HepG2 (cell line): ENCODE results near the gene TBC1D4. TPM values are rescaled to one million over a fixed set of nuclear protein-coding genes. Genes with fewer than 3 reads are reported as not detected.

Source experiments
- ATF5 ChIP-seq: sonication (generic); formaldehyde crosslinking; IDR thresholded peaks from 2 replicates; pipeline ENCODE4 v1.4.0; 2020; ENCODE audit warnings: mild to moderate bottlenecking, low read depth, missing genetic modification reagents
- CCDC6 ChIP-seq: sonication (generic); formaldehyde crosslinking; IDR thresholded peaks from 2 replicates; pipeline ENCODE4 v1.8.1; 2022; ENCODE audit warnings: mild to moderate bottlenecking, missing genetic modification reagents, moderate library complexity
- CREM ChIP-seq, 2 experiments: sonication (generic) in 1 of 2; formaldehyde crosslinking in 1 of 2; IDR thresholded peaks; 2 replicates each; pipeline versions ENCODE4 v1.4.0 to v1.6.1; 2016 to 2020; ENCODE audit warnings: antibody characterized with exemption in 1 of 2, mild to moderate bottlenecking in 1 of 2, missing genetic modification reagents in 1 of 2
- DBP ChIP-seq: sonication (generic); formaldehyde crosslinking; IDR thresholded peaks from 2 replicates; pipeline ENCODE4 v1.4.0; 2020; ENCODE audit warnings: missing genetic modification reagents; ENCODE audit errors: not compliant biosample characterization
- DMAP1 ChIP-seq: IDR thresholded peaks from 2 replicates; pipeline ENCODE4 v1.6.1; 2016
- HMG20A ChIP-seq: IDR thresholded peaks from 2 replicates; pipeline ENCODE4 v1.6.1; 2016; ENCODE audit warnings: borderline replicate concordance
- IRF9 ChIP-seq: sonication (generic); formaldehyde crosslinking; IDR thresholded peaks from 2 replicates; pipeline ENCODE4 v1.8.0; 2022; ENCODE audit warnings: missing genetic modification reagents, mild to moderate bottlenecking, borderline replicate concordance
- KLF16 ChIP-seq, 2 experiments: sonication (generic) in 1 of 2; formaldehyde crosslinking in 1 of 2; IDR thresholded peaks; 2 replicates each; pipeline versions ENCODE4 v1.6.1 to v1.8.0; 2016 to 2023; ENCODE audit warnings: missing genetic modification reagents in 2 of 2, missing compliant biosample characterization in 1 of 2
- NAIF1 ChIP-seq: sonication (generic); formaldehyde crosslinking; IDR thresholded peaks from 2 replicates; pipeline ENCODE4 v1.5.0; 2020; ENCODE audit warnings: mild to moderate bottlenecking, missing genetic modification reagents, borderline replicate concordance
- NFE2L2 ChIP-seq: fragments of 150-350 bp; IDR thresholded peaks from 2 replicates; pipeline ENCODE4 v1.6.1; 2014; ENCODE audit warnings: low read length
- PATZ1 ChIP-seq: sonication (generic); formaldehyde crosslinking; IDR thresholded peaks from 2 replicates; pipeline ENCODE4 v1.4.0; 2020; ENCODE audit warnings: missing genetic modification reagents
- PHF8 ChIP-seq: sonication (generic); formaldehyde crosslinking; IDR thresholded peaks from 2 replicates; pipeline ENCODE4 v1.5.0; 2020; ENCODE audit warnings: missing genetic modification reagents
- POLR2G ChIP-seq: fragments of 200-400 bp; formaldehyde crosslinking; IDR thresholded peaks from 2 replicates; pipeline ENCODE4 v1.6.1; 2018; ENCODE audit warnings: mild to moderate bottlenecking, low read depth, low read length, moderate library complexity
- SMARCC2 ChIP-seq: fragments of 450-650 bp; IDR thresholded peaks from 2 replicates; pipeline ENCODE4 v1.6.1; 2017; ENCODE audit warnings: antibody characterized with exemption, mild to moderate bottlenecking
- TBL1XR1 ChIP-seq: fragments of 150-350 bp; IDR thresholded peaks from 2 replicates; pipeline ENCODE4 v1.6.1; 2014; ENCODE audit warnings: borderline replicate concordance, low read length; ENCODE audit not compliant: partially characterized antibody
- U2AF1 ChIP-seq: fragments of 200-400 bp; formaldehyde crosslinking; optimal IDR thresholded peaks from 2 replicates; pipeline ENCODE3; 2017; ENCODE audit warnings: mild to moderate bottlenecking, low read depth, low read length
- YEATS2 ChIP-seq: sonication (generic); formaldehyde crosslinking; IDR thresholded peaks from 2 replicates; pipeline ENCODE4 v1.4.0; 2020; ENCODE audit warnings: missing genetic modification reagents, borderline replicate concordance
- ZBTB34 ChIP-seq: sonication (generic); formaldehyde crosslinking; IDR thresholded peaks from 2 replicates; pipeline ENCODE4 v1.8.0; 2022; ENCODE audit warnings: mild to moderate bottlenecking, missing genetic modification reagents
- ZBTB38 ChIP-seq: sonication (generic); formaldehyde crosslinking; IDR thresholded peaks from 2 replicates; pipeline ENCODE4 v1.5.1; 2020; ENCODE audit warnings: mild to moderate bottlenecking, missing genetic modification reagents
- ZNF101 ChIP-seq: sonication (generic); formaldehyde crosslinking; IDR thresholded peaks from 2 replicates; pipeline ENCODE4 v1.4.0; 2020; ENCODE audit warnings: mild to moderate bottlenecking, low read depth, missing genetic modification reagents, borderline replicate concordance
- ZNF430 ChIP-seq: sonication (generic); formaldehyde crosslinking; IDR thresholded peaks from 2 replicates; pipeline ENCODE4 v1.9.0; 2021; ENCODE audit warnings: mild to moderate bottlenecking, missing genetic modification reagents
- ZNF550 ChIP-seq: sonication (generic); formaldehyde crosslinking; IDR thresholded peaks from 2 replicates; pipeline ENCODE4 v1.4.0; 2020; ENCODE audit warnings: mild to moderate bottlenecking, missing genetic modification reagents, borderline replicate concordance
- ZNF580 ChIP-seq: IDR thresholded peaks from 2 replicates; pipeline ENCODE4 v1.6.1; 2016; ENCODE audit warnings: low read depth, borderline replicate concordance
- polyA plus RNA-seq, 8 experiments: library from polyadenylated mRNA; depleted of rRNA in 3 of 8; stranded (reverse) in 7 of 8; unstranded in 1 of 8; fragments of >200 nt; fragmentation: Illumina TruSeq in 4 of 8; extraction: Trizol in 4 of 8; gene quantifications; 2 replicates each; pipeline versions ENCODE4 v1.2.1 to v1.2.3, GENCODE V29; 2011 to 2016; ENCODE audit warnings: low read depth in 4 of 8, missing spikeins in 1 of 8, mixed read lengths in 1 of 8; ENCODE audit not compliant: insufficient read depth in 1 of 8
- total RNA-seq, 5 experiments: library from RNA; depleted of rRNA; stranded (reverse); fragments of >200 nt; fragmentation: Illumina TruSeq; extraction: Trizol; gene quantifications; 2 replicates each; pipeline ENCODE4 v1.2.3, GENCODE V29; 2016; ENCODE audit warnings: low read depth in 1 of 5

The TBC1D4 gene
- total and polyA plus RNA-seq, 2 of the 13 experiments (the other 11 are each of a cell fraction or from before 2014, with no cell fraction given) = 35.9 to 64.4 TPM

GRCh38 chr13:75458696-75459422 lies 23.1 kb downstream of the TBC1D4 start (continued):
- TF ChIP-seq PATZ1 (CRISPR knock-in tag) (peak; percentile 76), PHF8 (CRISPR knock-in tag) (peak; percentile 48), U2AF1 (no peak), NAIF1 (CRISPR knock-in tag) (no peak), ZBTB34 (peak; percentile 86), CREM (IDR thresholded peaks at IDR 0.05) (peak; percentile 79; the same call in 1 of the 2 replicates), CREM (CRISPR knock-in tag; IDR thresholded peaks at IDR 0.05) (no peak), IRF9 (CRISPR knock-in tag) (no peak; the same call in 1 of the 2 replicates), CCDC6 (peak; percentile 88), YEATS2 (CRISPR knock-in tag) (peak; percentile 72; the same call in 1 of the 2 replicates), NFE2L2 (no peak), ZNF550 (CRISPR knock-in tag) (no peak), ATF5 (CRISPR knock-in tag) (no peak), KLF16 (CRISPR knock-in tag; IDR thresholded peaks at IDR 0.05) (peak in 1 of 2 experiments; percentile 91; a peak in 1 of 4 replicates), ZNF430 (CRISPR knock-in tag) (peak; percentile 68), ZBTB38 (CRISPR knock-in tag) (peak; percentile 88), SMARCC2 (no peak), HMG20A (peak; percentile 92; the same call in 1 of the 2 replicates), DMAP1 (CRISPR knock-in tag) (no peak; the same call in 1 of the 2 replicates), ZNF580 (CRISPR knock-in tag) (0 out of 2 replicates have a peak, but pooled peaks have one; percentile 69), DBP (no peak), TBL1XR1 (peak; percentile 32), ZNF101 (CRISPR knock-in tag) (no peak), POLR2G (peak; percentile 76)
